Neutrophil (primary cell): ENCODE data around the gene TNFAIP8L2.

ENCODE experiments used
- H3K27ac ChIP-seq: fragments of 200-600 bp; sonication (generic); 2 replicates; pipeline ENCODE4 v1.5.1; 2016; ENCODE audit warnings: mild to moderate bottlenecking, moderate library complexity
- H3K27me3 ChIP-seq: fragments of 200-600 bp; sonication (generic); 2 replicates; pipeline ENCODE4 v1.6.0; 2016; ENCODE audit warnings: mild to moderate bottlenecking
- H3K36me3 ChIP-seq: fragments of 200-600 bp; sonication (generic); 2 replicates; pipeline ENCODE4 v1.5.1; 2017
- H3K4me1 ChIP-seq, 2 experiments: fragments of 200-600 bp in 1 of 2; sonication (generic) in 1 of 2; 1 replicate in 1 of 2; 2 replicates in 1 of 2; pipeline versions ENCODE4 v1.5.1 to v1.6.1; 2013 to 2016; ENCODE audit warnings: low read depth in 1 of 2, low read length in 1 of 2, mild to moderate bottlenecking in 1 of 2, moderate library complexity in 1 of 2; ENCODE audit not compliant: control insufficient read depth in 1 of 2, insufficient read depth in 1 of 2
- H3K4me3 ChIP-seq, 2 experiments: fragments of 200-600 bp in 1 of 2; sonication (generic) in 1 of 2; 1 replicate in 1 of 2; 2 replicates in 1 of 2; pipeline ENCODE4 v1.5.1; 2013 to 2016; ENCODE audit warnings: low read depth in 1 of 2, low read length in 1 of 2, mild to moderate bottlenecking in 1 of 2, moderate library complexity in 1 of 2
- H3K9me3 ChIP-seq: fragments of 200-600 bp; sonication (generic); 2 replicates; pipeline ENCODE4 v1.5.1; 2016
- CTCF ChIP-seq: fragments of 200-600 bp; sonication (generic); IDR thresholded peaks from 2 replicates; pipeline ENCODE4 v1.5.1; 2016; ENCODE audit warnings: antibody characterized with exemption

Gene TNFAIP8L2

DNA sequence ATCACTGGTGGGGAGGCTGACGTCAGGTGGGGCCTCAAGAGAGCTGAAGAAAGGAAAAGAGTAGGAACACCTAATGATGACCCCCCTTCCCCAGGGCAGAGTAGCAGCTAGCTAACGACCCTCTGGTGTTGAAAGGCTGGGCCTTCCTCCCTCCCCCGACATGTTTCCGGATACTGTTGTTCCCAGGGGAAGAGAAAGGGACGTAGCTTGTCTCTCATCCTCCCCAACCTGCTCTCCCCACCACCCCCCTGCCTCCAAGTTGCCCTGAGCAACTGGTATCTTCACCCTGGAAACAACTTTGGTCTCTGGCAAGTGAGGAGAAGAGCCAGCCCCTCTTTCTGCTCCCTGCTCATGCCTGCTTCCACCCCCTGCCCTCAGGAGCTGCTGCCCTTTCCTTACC is 12.5 kb upstream of the TNFAIP8L2 start:
- Histone ChIP-seq H3K27ac (no peak overlapping the region), H3K4me3 (no peak overlapping the region), H3K9me3 (no peaks in the 10 kb centered on the region), H3K27me3 (peaks cover 58% of the 10 kb centered on the region), H3K36me3 (no peaks in the 10 kb centered on the region), H3K4me1 (peaks cover 16 to 23% of the 10 kb centered on the region in 2 experiments)
- no peak for TF ChIP-seq CTCF

GRCh38 chr1:151144474-151145303 is 11.8 kb upstream of the TNFAIP8L2 start:
- Histone ChIP-seq H3K36me3 (no peaks in the 10 kb centered on the region), H3K4me1 (peaks cover 16 to 23% of the 10 kb centered on the region in 2 experiments), H3K9me3 (no peaks in the 10 kb centered on the region), H3K4me3 (no peak overlapping the region), H3K27ac (no peak overlapping the region), H3K27me3 (peaks cover 58% of the 10 kb centered on the region)
- no peak for TF ChIP-seq CTCF

- no peak for TF ChIP-seq CTCF
- Histone ChIP-seq H3K9me3 (no peaks in the 10 kb centered on the region), H3K4me1 (peaks cover 16 to 23% of the 10 kb centered on the region in 2 experiments), H3K27ac (no peak overlapping the region), H3K36me3 (no peaks in the 10 kb centered on the region), H3K27me3 (peaks cover 58% of the 10 kb centered on the region), H3K4me3 (peak overlapping the region; percentile 78 to 99)
These were observed 11.0 kb upstream of the TNFAIP8L2 start for GRCh38 chr1:151145304-151146071.

- H3K4me1 ChIP-seq: peaks cover 16 to 23% of the 10 kb centered on the region in 2 experiments
- TF ChIP-seq CTCF: no peak
These were observed 10.4 kb upstream of the TNFAIP8L2 start for GRCh38 chr1:151146072-151146411.

DNA sequence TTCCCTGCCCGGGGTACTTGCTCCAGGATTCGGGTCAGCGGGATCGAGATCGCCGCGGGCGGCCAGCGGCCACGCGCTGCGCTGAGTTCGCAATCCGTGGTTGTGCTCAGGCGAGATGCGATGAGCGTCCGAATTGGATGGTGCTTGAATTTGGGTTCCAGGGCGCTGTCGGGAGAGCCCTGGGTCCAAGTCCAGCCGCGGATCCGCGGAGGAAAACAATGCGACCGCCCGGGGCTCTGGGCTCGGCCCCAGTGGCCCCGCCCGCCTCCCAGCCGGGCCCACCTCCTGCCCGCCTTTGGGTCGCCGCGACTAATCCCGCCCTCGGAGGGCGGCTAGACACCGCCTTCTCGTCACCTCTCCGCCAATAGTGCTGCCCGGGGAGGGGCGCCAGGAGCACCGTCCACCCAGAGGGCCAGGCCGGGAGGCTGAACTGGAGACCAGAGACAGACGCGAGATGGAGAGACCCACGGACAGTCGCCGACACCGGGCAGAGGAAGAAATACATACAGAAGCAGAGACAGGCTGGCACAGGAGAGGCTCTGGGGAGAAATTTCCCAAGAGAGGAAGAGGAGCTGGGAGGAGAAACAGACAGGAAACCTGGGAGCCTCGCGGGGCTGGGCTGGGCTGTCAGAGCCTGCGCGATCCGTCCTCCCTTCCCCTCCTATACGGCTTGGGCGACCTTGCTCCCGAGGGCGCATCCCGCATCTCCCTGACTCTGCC is 9.9 kb upstream of the TNFAIP8L2 start, which contains the start of gene SEMA6C:
Gene SEMA6C (minus strand): TSS at position 220 of the 720 bp plus-strand sequence. CDS start 4,010 bp downstream, outside the sequence.
- Histone ChIP-seq H3K4me3 (peak within 1 kb of the TSS; percentile 78 to 99), H3K9me3 (no peaks in the 10 kb centered on the region), H3K36me3 (no peaks in the 10 kb centered on the region), H3K27me3 (peaks cover 58% of the 10 kb centered on the region), H3K27ac (peak within 1 kb of the TSS; percentile 45), H3K4me1 (peaks cover 16 to 23% of the 10 kb centered on the region in 2 experiments)
- TF ChIP-seq CTCF: peak; percentile 40

More at GRCh38 chr1:151146072-151146411, 10.4 kb upstream of the TNFAIP8L2 start:
- H3K27me3 ChIP-seq: peaks cover 58% of the 10 kb centered on the region
- no peaks in the 10 kb centered on the region for H3K36me3 ChIP-seq
- H3K27ac ChIP-seq: peak overlapping the region; percentile 45
- H3K9me3 ChIP-seq: no peaks in the 10 kb centered on the region
- peak overlapping the region; percentile 78 to 99 for H3K4me3 ChIP-seq
